ENCODE measurements around the gene CCDC141.

Gene CCDC141

DNA sequence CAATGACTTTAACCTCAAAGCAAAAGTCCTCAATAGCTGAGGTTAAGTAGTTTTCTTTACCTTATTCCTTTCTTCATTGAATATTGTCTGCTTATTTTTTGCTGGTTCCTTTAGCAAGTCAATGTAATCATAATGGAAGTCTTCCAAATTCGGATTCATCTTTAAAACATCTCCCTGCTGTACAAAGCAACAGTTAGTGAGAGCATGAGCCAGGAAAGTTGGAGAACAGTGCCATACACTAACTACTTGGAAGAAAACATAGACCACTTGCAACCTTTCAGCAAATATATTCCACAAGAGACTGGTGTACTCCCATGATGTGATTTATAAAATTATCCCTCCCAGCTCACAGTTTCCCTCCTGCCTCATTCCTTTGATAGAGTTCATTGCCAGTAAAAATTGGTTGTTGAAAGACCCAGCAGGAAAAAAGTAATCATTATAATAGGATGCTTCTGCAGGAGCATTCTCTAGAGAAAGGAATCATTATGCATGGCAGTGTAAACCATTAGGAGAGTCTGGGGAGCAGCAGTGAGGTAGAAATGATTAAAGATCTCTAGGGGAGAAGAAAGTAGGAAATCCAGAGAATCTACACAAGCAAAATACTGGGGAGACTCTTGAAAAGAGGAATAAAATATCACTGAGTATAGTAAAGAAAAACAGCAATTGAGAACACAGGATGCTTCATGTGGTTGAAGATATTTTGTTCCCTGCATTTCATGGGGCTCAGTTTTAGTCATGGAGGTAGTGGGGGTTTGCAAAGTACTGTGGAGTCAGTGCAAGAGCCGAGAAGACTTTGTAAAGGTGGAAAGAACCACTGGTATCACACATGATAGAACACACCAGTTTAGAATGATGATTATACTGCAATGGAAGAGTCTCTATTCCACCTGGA, 204.1 kb downstream of the CCDC141 start:
- no peak overlapping the region for H3K4me3 ChIP-seq (ENCODE audit: low read depth, low read length)
- DNase-seq (ENCODE audit: low read depth) = peak; percentile 78

GRCh38 chr2:178844701-178845100, 205.2 kb downstream of the CCDC141 start:
- no peak overlapping the region for H3K4me3 ChIP-seq (ENCODE audit: low read depth, low read length)
- no peak for DNase-seq (ENCODE audit: low read depth)

- no peak overlapping the region for H3K4me3 ChIP-seq (ENCODE audit: low read depth, low read length)
- no peak for DNase-seq (ENCODE audit: low read depth)
Measured at GRCh38 chr2:178844269-178844668, 205.7 kb downstream of the CCDC141 start.

- DNase-seq (ENCODE audit: low read depth) = no peak
- no peak overlapping the region for H3K4me3 ChIP-seq (ENCODE audit: low read depth, low read length)
Measured at GRCh38 chr2:178843697-178844096, 206.2 kb downstream of the CCDC141 start.

GRCh38 chr2:178836807-178837206, 213.1 kb downstream of the CCDC141 start:
- no peak for DNase-seq (ENCODE audit: low read depth)
- no peak overlapping the region for H3K4me3 ChIP-seq (ENCODE audit: low read depth, low read length)

- H3K4me3 ChIP-seq (ENCODE audit: low read depth, low read length) = no peak overlapping the region
- no peak for DNase-seq (ENCODE audit: low read depth)
Measured at GRCh38 chr2:178834086-178834485, 215.9 kb downstream of the CCDC141 start.

DNA sequence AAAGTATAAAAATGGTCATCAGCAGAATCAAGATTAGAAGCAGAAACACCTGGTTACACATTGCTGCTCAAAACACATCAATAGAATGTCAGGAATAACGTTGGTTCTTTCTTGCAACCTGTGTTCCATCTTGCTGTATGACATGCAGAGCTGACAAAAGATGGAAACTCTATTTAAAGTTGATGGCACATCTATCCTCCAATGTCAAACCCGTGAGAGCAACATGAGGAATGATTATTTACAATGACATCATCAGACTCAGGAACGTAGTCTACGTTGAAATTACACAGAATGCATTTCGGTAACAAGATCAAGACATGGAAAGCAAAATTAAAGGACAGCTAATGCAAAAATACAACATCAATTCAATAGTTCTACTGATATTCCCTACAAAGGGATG, 216.6 kb downstream of the CCDC141 start:
- H3K4me3 ChIP-seq (ENCODE audit: low read depth, low read length) = no peak overlapping the region
- no peak for DNase-seq (ENCODE audit: low read depth)

GRCh38 chr2:178830451-178830850, 219.5 kb downstream of the CCDC141 start:
- DNase-seq (ENCODE audit: low read depth) = no peak
- H3K4me3 ChIP-seq (ENCODE audit: low read depth, low read length) = no peak overlapping the region

GRCh38 chr2:178829981-178830380, 220.0 kb downstream of the CCDC141 start:
- DNase-seq (ENCODE audit: low read depth) = no peak
- H3K4me3 ChIP-seq (ENCODE audit: low read depth, low read length) = no peak overlapping the region

- no peak for DNase-seq (ENCODE audit: low read depth)
- no peak overlapping the region for H3K4me3 ChIP-seq (ENCODE audit: low read depth, low read length)
Measured at GRCh38 chr2:178829299-178829960, 220.5 kb downstream of the CCDC141 start.

- H3K4me3 ChIP-seq (ENCODE audit: low read depth, low read length) = no peak overlapping the region
- no peak for DNase-seq (ENCODE audit: low read depth)
Measured at GRCh38 chr2:178828486-178828881, 221.5 kb downstream of the CCDC141 start.

- H3K4me3 ChIP-seq (ENCODE audit: low read depth, low read length) = no peak overlapping the region
- DNase-seq (ENCODE audit: low read depth) = no peak
Measured at GRCh38 chr2:178827739-178828485, 222.0 kb downstream of the CCDC141 start.

DNA sequence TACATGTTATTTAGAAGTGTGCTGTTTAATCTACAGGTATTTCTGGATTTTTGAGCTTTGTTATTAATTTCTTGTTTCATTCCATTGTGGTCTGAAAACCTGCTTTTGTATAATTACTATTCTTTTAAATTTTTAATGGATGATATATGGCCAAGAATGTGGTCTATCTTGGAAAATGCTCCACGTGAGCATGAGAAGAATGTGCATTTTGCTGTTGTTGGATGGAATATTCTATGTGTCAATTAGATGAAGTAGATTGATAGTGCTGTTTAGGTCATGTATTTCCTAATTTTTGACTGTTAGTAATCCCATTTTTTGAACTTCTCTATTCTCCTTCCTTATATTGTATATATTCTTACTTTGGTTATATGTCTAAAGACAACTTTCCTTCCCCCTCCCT, 222.8 kb downstream of the CCDC141 start:
- no peak overlapping the region for H3K4me3 ChIP-seq (ENCODE audit: low read depth, low read length)
- DNase-seq (ENCODE audit: low read depth) = no peak

DNA sequence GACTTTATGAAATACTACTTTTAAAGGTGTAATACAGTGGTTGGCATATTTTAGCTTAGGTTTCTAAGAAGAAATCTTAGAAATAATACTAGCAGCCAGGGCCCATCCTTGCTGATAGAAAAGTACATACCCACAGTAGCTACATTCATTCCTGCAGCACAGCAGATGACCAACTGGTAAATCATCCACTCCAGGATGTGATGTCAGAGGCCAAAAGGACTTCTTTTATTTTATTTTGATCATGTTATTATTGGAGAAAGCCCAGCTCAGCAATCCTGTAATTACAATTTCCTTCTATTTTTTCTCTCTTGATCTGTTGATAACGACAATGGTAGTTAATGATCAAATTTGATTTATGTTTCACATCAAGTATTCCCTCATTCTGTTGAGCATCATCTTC, 224.8 kb downstream of the CCDC141 start:
- no peak for DNase-seq (ENCODE audit: low read depth)
- no peak overlapping the region for H3K4me3 ChIP-seq (ENCODE audit: low read depth, low read length)

DNA sequence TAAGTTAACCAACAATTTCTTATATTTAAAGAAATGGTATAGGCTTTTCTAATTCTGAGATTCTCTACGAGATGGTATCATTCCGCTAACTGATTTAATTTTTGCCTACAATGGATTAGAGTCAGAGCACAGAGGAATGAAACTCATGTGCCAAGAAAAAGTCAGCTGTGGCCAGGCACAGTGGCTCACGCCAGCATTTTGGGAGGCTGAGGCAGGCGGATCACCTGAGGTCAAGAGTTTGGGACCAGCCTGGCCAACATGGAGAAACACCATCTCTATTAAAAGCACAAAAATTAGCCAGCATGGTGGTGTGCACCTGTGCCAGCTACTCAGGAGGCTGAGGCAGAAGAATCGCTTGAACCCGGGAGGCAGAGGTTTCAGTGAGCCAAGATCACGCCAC, 225.8 kb downstream of the CCDC141 start:
- no peak for DNase-seq (ENCODE audit: low read depth)
- no peak overlapping the region for H3K4me3 ChIP-seq (ENCODE audit: low read depth, low read length)

GRCh38 chr2:178819992-178820391, 229.9 kb downstream of the CCDC141 start:
- no peak for DNase-seq (ENCODE audit: low read depth)
- no peak overlapping the region for H3K4me3 ChIP-seq (ENCODE audit: low read depth, low read length)

DNA sequence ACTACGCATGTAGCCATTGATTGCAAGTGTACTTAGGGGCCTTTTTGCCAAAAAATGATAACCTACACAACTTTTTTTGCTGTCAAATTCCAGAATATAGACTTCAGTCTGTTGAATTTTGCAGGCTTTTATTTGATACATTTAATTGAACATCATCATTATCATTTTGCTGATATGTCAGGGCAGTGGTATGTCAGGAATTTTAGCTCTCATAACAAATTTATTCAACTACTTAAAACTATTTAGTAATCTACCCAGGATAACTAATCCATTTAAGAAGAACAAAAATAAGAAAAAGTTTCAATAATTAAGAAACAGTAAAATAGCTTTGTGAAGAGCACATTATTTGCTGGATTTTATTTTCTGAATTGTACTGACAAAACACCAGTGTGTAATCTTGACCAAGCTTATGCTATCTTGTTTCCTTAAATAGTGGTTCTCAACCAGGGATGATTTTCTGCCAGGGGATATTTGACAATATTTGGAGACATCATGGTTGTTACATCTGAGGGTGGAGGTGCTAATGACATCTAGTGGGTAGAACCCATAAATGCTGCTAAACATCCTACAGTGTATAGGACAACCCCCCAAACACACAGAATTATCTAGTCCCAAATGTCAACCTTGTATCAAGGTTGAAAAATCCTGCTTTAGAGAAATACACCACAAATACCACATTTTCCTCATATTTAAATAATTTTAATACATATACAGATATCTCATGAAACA, 230.6 kb downstream of the CCDC141 start:
- no peak overlapping the region for H3K4me3 ChIP-seq (ENCODE audit: low read depth, low read length)
- DNase-seq (ENCODE audit: low read depth) = no peak

GRCh38 chr2:178811901-178812300, 238.0 kb downstream of the CCDC141 start:
- DNase-seq (ENCODE audit: low read depth) = no peak
- no peak overlapping the region for H3K4me3 ChIP-seq (ENCODE audit: low read depth, low read length)

- no peak for DNase-seq (ENCODE audit: low read depth)
Measured at GRCh38 chr2:178811045-178811444, 238.9 kb downstream of the CCDC141 start.

DNA sequence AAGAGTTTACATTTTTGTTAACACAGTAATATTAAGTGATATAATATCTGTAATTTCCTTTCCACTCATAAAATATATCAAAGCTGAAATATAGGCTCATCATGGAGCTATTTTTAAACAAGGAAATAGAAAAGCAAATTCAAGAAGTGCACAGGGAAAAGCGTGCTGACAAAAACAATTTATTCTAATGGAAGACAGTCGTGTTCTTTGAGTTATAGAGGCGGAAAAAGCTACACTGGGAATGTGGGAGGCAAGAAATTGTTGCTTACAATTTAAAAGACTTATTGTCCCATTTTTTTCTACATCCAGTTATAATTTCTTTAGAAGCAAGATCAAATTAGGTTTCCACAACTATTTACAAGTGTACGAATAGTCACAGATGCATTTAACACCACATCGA, 239.5 kb downstream of the CCDC141 start:
- no peak overlapping the region for H3K4me3 ChIP-seq (ENCODE audit: low read depth, low read length)
- DNase-seq (ENCODE audit: low read depth) = no peak

More at GRCh38 chr2:178811045-178811444, 238.9 kb downstream of the CCDC141 start:
- no peak overlapping the region for H3K4me3 ChIP-seq (ENCODE audit: low read depth, low read length)

All from skeletal muscle cell (primary cell).